M059J (cell line): ENCODE results near the gene CHCHD3. TPM values are rescaled to one million over a fixed set of nuclear protein-coding genes. Genes with fewer than 3 reads are reported as not detected.

Experiments
- DNase-seq: peaks from one replicate; pipeline ENCODE4 v3.0.0-alpha.2; 2012; ENCODE audit warnings: low read depth
- total RNA-seq: library from RNA; depleted of rRNA; stranded (reverse); fragments of >200 nt; shearing (Covaris generic); gene quantifications from 2 replicates; pipeline ENCODE4 v1.2.3, GENCODE V29; 2014

The CHCHD3 gene
- total RNA-seq, 1 experiment from 2014 or later, result 123 TPM

- peak; percentile 9 for DNase-seq
Observed at GRCh38 chr7:132817949-132818348, 263.9 kb downstream of the CHCHD3 start.

- peak; percentile 43 for DNase-seq
Observed at GRCh38 chr7:132815696-132816311, 266.1 kb downstream of the CHCHD3 start.

DNA sequence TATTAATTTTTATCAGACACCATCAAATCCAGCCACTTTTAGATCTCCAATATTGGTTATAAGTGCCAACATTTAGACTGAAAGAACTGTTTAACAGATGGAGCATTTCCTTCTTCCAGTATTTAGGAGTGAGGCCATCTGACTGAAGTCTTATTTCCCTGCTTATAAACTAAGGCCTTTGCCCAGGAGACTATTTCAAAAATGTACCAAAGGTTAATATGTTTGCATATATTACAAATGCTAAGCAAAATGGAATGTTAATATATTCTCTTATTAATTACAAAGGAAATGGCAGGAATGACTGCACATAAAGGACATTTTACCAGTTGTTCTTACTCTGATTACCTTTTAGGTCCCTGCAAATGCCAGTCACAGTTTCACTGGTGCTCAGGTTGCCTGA is 266.8 kb downstream of the CHCHD3 start:
- no peak for DNase-seq

DNA sequence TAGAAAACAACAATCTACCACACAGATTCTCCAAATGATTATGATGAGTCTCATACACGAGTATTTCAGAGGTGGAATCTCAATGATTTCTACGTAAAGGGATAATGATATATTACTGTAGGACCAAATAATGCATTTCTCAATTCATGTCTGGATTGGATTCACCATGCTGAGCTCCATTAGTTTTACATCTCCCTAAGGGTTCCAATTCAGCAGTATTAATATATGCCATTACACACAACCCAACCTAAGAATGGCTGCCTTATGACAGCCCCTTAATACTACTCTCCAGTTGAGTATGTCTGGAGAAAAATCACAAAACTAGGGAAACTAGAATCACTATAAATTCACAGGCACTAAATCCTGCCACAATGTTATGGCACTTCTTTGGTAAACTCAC is 271.3 kb downstream of the CHCHD3 start:
- DNase-seq, result no peak

DNA sequence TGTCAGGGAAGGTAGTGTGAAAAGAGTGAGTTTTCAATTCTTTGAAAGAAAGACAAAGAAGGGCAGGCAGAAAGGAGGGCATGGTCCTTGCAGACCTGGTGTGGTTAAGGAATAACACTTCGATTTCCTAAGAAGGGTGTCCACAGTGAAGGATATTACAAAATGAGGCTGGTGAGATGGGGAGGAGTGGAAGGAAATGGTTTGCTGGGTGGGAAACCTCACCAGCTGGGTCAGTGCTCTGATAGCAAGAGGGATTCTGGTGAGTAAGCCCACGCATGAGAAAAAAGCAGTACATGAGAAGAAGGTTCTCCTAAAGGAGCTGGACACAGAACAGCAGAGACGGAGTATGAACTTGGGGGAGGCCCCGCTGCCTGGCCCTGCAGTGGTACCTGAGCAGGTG is 275.1 kb downstream of the CHCHD3 start:
- DNase-seq, result no peak

DNA sequence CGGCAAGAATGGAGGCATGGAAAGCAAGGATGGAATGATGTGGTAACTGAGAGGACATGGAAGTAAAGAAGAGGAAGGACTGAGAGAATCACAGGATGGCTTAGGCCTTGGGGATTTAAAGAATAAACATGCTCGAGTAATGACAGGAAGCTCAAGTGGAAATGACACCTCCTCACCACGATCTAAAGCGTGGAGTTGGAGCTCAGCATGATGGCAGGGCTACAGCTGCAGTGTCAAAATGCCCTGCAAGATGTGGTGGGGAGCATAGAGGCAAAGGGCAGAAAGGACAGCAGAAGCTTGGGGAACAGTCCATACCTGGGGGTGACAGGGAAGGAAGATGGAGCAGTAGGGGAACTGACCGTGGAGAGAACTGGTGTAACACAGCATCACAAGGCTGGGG is 276.1 kb downstream of the CHCHD3 start:
- DNase-seq, result no peak

GRCh38 chr7:132804849-132805485 is 276.9 kb downstream of the CHCHD3 start:
- DNase-seq, result no peak

- no peak for DNase-seq
Observed at GRCh38 chr7:132800522-132800921, 281.4 kb downstream of the CHCHD3 start.

DNA sequence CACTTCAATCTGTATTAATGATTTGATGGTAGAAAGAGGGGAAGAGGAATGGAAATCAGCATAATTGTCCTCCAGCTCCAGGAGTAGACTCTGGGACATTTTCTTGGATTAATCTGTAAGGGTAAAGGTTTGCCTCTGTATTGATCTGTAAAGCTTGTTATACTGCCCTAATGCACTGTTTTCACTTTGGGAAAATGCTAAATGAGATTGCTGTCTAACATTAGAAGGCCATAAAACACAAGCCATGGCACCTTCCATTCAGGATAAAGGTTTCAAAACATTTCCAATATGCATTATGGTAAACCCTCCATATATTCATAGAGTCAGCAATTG is 282.8 kb downstream of the CHCHD3 start:
- no peak for DNase-seq

DNA sequence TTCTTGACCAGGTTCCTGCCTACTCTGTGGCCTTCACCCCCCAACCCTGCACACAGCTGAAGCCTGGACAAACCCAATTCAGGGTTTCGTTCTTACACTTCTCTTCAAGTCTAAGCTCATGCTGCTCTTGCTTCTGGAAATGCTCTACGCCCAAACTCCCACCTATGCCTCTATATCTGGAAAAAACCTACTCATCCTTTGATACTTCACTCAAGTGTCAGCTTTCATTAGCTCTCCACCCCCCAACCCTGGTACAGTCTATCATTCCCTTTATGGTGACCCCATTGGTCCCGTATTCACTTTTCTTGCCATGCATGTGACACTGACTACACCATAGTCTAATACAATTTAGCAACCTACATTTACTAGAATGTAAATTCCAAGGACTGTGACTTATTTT is 284.7 kb downstream of the CHCHD3 start:
- no peak for DNase-seq

GRCh38 chr7:132793474-132793873 is 288.4 kb downstream of the CHCHD3 start:
- no peak for DNase-seq

- DNase-seq, result no peak
Observed at GRCh38 chr7:132791036-132791435, 290.9 kb downstream of the CHCHD3 start.

DNA sequence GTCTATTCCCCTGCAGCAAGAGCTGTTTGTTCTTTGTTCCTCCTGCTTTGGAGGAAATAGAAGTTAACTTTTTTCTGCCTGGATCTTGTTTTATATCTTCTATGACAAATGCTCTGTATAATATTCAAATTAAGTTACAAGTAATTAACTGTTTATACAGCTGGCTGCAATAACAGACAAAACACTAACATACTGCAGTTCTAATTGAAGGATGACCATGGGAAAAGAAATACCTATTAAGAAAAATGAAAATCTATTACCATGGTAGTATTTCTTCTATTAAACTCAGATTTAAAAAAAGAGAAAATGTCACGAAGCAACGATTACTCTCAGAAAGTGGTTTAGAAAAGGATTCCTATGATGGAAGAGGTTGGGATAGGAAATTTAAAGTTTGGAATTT is 291.8 kb downstream of the CHCHD3 start:
- no peak for DNase-seq

- DNase-seq, result no peak
Observed at GRCh38 chr7:132789281-132789680, 292.6 kb downstream of the CHCHD3 start.

- no peak for DNase-seq
Observed at GRCh38 chr7:132785870-132786269, 296.0 kb downstream of the CHCHD3 start.

DNA sequence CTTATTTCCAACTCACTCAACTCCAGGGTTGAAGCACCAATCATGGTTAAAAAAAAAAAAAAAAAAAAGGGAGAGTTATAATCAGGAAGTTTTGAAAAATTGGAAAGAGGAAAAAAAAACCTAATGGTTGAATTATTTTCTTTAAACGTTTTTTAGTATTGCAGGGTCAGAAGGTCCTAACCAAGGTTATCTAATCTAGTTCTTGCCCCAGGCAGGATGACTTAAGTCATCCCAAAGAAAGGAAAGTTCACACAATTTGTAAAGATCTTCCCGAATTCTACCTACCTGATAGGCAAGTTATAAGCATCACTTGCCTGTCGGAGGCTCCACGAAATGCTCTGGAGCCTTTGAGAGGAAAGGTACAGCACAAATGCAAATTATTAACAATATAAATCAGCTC is 297.5 kb downstream of the CHCHD3 start:
- peak; percentile 63 for DNase-seq

DNA sequence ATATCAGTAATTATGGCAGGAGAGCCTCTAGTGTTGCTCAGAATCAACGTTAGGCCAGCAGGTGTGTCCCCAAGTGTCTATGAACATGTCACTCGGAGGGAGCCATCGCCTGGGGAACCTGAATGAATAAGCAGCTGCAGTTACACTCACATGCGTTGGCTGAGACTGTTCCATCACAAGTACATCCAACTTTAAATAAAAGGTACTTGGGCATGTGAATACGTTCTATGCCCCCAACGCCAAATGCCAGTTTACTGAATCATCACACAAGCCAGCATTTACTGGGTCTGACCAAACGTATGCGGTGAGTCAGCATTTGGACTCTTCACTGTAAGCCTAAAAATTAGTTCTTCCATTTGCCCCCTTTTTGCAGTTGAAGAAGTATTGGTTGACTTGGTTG is 298.1 kb downstream of the CHCHD3 start:
- peak; percentile 98 for DNase-seq

- DNase-seq, result peak; percentile 82
Observed at GRCh38 chr7:132782777-132783640, 298.9 kb downstream of the CHCHD3 start.

GRCh38 chr7:132780822-132781221 is 301.1 kb downstream of the CHCHD3 start:
- no peak for DNase-seq

- no peak for DNase-seq
Observed at GRCh38 chr7:132779164-132779563, 302.7 kb downstream of the CHCHD3 start.

- DNase-seq, result no peak
Observed at GRCh38 chr7:132778761-132779160, 303.1 kb downstream of the CHCHD3 start.

GRCh38 chr7:132777956-132778355 is 303.9 kb downstream of the CHCHD3 start:
- no peak for DNase-seq

- DNase-seq, result no peak
Observed at GRCh38 chr7:132777414-132777813, 304.5 kb downstream of the CHCHD3 start.
